Stimulated activated naive B cell treated with anti-CD40 and anti-IgM and Interleukin-4, amounts not matched to agents 10 μg/mL and 1 μg/mL and 100 μg/mL, for 72 hours (primary cell): ENCODE data around the gene AKTIP.
"Not testable (repeated sequence)": the region's sequence is repeated elsewhere in the genome, so short reads cannot be mapped to it uniquely, and the experiment has no call there.

ENCODE experiments used
- ATAC-seq, 2 donors: fragments of 150-1000 bp; cut with Tn5 transposase; replicated peaks; 2 replicates each; pipeline ENCODE4 v1.10.0; 2021; ENCODE audit warnings: moderate library complexity in 1 of 2
- DNase-seq: peaks from one replicate; pipeline ENCODE4 v3.0.0; 2021
- H3K27ac Mint-ChIP-seq: one replicate; pipeline ENCODE4 v1.8.0; 2022; ENCODE audit warnings: mild to moderate bottlenecking, mixed read lengths
- H3K27me3 Mint-ChIP-seq, 2 donors: one replicate each; pipeline ENCODE4 v1.8.0; 2022; ENCODE audit warnings: mixed read lengths in 2 of 2
- H3K36me3 Mint-ChIP-seq, 2 donors: one replicate each; pipeline ENCODE4 v1.8.0; 2022; ENCODE audit warnings: mixed read lengths in 2 of 2, mild to moderate bottlenecking in 1 of 2
- H3K4me1 Mint-ChIP-seq, 2 donors: one replicate each; pipeline ENCODE4 v1.8.0; 2022; ENCODE audit warnings: mixed read lengths in 2 of 2, mild to moderate bottlenecking in 1 of 2
- H3K4me3 Mint-ChIP-seq, 2 donors: one replicate each; pipeline ENCODE4 v1.8.0; 2022; ENCODE audit warnings: mild to moderate bottlenecking in 2 of 2, mixed read lengths in 2 of 2, moderate library complexity in 1 of 2
- H3K9me3 Mint-ChIP-seq, 2 donors: one replicate each; pipeline ENCODE4 v1.8.0; 2022; ENCODE audit warnings: mixed read lengths in 2 of 2, mild to moderate bottlenecking in 1 of 2

AKTIP gene

DNA sequence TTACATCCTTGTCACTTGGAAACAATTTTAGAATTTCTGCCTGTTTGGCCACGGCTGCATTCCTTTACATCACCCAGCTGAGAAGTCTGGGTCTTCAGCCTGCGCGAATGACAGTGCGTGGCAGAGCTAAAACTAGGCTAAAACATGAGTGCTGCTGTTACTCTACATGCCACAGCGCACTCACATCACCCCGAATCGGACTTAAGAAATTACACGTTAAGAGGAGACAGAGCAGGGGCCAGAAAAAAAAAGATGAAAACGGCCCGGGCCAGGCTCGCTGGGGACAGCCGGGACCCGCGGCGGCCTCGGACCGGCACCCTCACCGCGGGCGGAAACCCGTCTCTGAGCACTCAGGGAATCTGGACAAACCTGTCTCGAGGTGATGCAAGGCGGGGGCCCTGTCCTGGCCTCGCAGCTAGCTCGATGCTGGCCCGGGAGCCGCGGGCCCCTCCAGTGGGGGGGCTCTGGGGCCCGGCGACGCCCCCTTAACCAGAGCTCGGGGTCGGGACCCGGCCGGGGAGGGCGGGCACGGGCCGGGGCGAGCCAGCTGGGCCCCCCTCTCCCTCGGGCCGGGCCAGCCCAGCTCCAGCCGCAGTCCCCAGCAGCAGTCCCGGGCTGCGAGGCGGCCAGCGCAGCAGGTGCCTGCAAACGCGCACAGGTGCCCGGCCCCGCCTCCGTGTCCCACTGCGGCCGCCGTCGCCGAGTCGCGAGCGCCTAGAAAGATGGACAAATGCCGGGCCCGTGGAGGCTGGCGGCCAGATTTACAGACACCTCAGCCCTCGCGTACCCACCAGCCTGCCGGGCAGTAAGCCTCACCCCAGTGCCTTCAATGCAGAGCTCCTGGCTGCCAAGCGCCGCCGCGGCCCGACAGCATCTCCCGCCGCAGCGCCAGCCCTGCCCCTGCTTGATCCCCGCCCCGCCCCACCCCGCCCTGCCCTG is at the start of gene AKTIP:
AKTIP (minus strand) TSS at position 879 of the 939 bp plus-strand sequence. CDS start 2,950 bp downstream, outside the sequence.
- H3K9me3 Mint-ChIP-seq: no peaks in the 10 kb centered on the region
- peak within 1 kb of the TSS; percentile 97 for H3K27ac Mint-ChIP-seq
- peaks cover 1 to 13% of the 10 kb centered on the region in 2 donors for H3K36me3 Mint-ChIP-seq
- H3K27me3 Mint-ChIP-seq: no peaks in the 10 kb centered on the region
- ATAC-seq (peak; percentile 33 to 49), DNase-seq (peak; percentile 72)
- peaks cover 28 to 35% of the 10 kb centered on the region in 2 donors for H3K4me1 Mint-ChIP-seq
- peak within 1 kb of the TSS; percentile 94 to 99 for H3K4me3 Mint-ChIP-seq

DNA sequence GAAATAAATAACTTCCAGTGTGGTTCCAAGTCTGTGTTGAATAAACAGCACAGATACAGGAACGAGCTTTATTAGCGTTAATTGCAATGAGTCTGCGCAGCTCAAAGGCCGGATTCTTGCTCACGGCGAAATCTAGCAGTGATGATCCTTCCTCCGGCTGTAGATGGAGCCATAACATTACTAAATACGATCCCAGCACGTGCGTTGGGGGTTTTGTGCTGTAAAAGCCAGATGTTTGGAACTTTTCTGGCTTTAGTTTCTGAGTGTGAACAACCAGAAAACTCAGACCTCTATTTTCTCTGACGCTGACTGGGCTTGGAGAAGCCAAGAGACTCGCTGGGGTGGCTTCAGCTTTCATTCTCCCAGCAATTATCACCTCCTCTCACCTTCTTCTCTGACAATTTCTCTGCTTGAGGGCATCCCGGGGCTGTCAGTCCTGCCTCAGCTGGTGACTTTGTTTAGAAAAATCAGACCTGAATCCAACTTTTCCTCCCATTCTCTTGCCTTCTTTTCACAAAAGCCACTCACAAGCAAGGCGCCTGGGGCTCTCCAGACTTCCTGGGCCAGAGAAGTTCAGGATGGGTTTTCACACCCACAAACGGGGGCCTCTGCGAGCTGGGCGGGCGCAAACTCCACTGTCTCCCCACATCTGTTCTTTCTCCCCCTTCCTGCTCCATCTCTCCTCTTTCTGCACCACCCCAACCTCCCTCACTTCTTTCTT is 47.1 kb upstream of the AKTIP start:
- no peak overlapping the region for H3K27ac Mint-ChIP-seq
- H3K4me1 Mint-ChIP-seq: peaks cover 8 to 23% of the 10 kb centered on the region in 2 donors
- no peak overlapping the region for H3K4me3 Mint-ChIP-seq
- peak; percentile 92 to 93 for ATAC-seq
- no peaks in the 10 kb centered on the region for H3K9me3 Mint-ChIP-seq
- no peaks in the 10 kb centered on the region for H3K36me3 Mint-ChIP-seq
- DNase-seq: peak; percentile 19
- H3K27me3 Mint-ChIP-seq: peaks cover 19 to 20% of the 10 kb centered on the region in 2 donors

DNA sequence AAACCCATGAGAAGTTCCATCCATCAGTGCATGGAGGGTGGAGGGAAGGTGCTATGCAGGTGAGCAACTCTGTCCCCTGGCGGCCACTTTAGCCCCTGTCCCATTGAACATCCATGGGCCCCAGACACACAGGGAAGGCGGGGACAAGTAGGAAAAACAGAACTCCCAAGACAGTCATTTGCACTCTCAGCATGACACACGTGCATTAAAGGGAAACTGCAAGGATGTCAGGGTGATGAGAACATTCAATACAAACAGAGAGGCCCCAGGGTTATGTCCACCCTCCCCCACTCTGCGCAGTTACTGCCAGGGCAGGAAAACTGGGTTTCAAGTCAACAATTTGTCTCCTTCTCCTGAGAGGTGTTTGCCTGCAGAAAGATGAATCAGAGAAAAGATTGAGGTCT is 44.0 kb upstream of the AKTIP start:
- Mint-ChIP-seq H3K36me3 (no peaks in the 10 kb centered on the region), H3K4me3 (no peak overlapping the region), H3K27me3 (peaks cover 21 to 41% of the 10 kb centered on the region in 2 donors), H3K9me3 (no peaks in the 10 kb centered on the region), H3K27ac (no peak overlapping the region), H3K4me1 (peaks cover 8 to 24% of the 10 kb centered on the region in 2 donors)
- ATAC-seq: peak in 1 of 2 donors; percentile 18
- no peak for DNase-seq

DNA sequence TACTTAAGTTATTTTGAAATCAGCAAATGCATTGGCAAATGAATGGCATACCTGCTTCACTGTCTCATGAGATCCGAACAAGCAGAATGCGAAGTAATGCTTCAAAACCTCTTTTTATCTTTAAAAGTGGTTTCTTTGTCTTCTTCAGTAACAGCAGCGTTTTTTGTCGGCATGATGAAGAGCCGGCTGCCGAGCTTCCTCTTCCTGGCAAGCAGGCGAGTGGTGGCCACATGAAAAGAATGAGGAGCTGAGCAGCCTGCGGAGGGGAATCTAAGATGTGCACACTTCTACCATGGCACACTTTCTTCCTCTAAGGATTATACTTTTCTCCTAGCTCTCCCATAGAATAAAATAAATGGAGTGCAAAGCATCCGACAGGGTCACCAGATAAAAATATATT is 42.4 kb upstream of the AKTIP start:
- Mint-ChIP-seq H3K27ac (no peak overlapping the region), H3K9me3 (no peaks in the 10 kb centered on the region), H3K36me3 (no peaks in the 10 kb centered on the region), H3K4me3 (no peak overlapping the region), H3K27me3 (peaks cover 15 to 37% of the 10 kb centered on the region in 2 donors), H3K4me1 (peaks cover 6 to 20% of the 10 kb centered on the region in 2 donors)
- DNase-seq (no peak), ATAC-seq (no peak)

DNA sequence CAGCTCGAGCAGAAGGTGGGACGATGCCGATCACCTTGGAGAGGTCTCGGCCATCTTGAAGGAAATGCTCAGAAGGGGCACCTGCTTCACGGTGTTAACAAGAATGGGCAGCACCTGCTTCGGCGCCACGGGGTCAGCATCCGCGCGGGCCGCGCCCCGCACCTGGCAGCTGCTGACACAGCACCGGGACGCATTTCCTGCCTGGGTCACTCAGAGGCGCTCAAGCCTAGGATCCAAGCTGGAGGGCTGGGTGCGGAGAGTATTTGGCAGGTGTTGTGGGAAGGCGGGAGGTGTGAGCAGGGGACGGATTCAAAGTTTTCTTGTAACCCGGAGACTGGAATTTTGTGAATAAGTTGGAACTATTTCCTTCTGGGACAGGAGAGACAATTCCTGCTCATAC is 39.3 kb upstream of the AKTIP start:
- Mint-ChIP-seq H3K27ac (no peak overlapping the region), H3K4me1 (peaks cover 6 to 13% of the 10 kb centered on the region in 2 donors), H3K4me3 (no peak overlapping the region), H3K27me3 (peaks cover 7 to 33% of the 10 kb centered on the region in 2 donors), H3K36me3 (peaks cover 0 to 2% of the 10 kb centered on the region in 2 donors), H3K9me3 (no peaks in the 10 kb centered on the region)
- DNase-seq: no peak
- ATAC-seq: no peak

DNA sequence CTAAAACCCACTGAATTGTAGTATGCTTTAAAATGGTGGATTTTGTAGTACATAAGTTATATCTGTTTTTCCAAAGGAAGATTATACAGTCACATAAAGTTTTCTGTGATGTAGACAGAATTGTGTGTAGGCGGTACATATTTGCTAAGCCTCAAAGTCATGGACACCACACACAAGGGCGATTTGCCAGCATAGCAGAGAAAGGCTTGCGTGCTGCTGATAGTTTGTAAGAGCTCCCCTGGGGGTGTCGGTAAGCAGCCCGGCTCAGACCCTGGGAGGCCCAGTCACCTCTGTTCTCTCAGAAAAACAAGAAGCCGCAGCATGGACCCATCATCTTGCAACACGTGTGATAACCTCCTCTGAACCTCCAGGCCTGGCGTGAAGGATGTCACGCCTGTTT is 38.3 kb upstream of the AKTIP start:
- Mint-ChIP-seq H3K36me3 (peaks cover 0 to 2% of the 10 kb centered on the region in 2 donors), H3K4me3 (no peak overlapping the region), H3K9me3 (no peaks in the 10 kb centered on the region), H3K27ac (no peak overlapping the region), H3K4me1 (peaks cover 2 to 4% of the 10 kb centered on the region in 2 donors), H3K27me3 (peaks cover 7 to 33% of the 10 kb centered on the region in 2 donors)
- no peak for ATAC-seq
- DNase-seq: no peak

DNA sequence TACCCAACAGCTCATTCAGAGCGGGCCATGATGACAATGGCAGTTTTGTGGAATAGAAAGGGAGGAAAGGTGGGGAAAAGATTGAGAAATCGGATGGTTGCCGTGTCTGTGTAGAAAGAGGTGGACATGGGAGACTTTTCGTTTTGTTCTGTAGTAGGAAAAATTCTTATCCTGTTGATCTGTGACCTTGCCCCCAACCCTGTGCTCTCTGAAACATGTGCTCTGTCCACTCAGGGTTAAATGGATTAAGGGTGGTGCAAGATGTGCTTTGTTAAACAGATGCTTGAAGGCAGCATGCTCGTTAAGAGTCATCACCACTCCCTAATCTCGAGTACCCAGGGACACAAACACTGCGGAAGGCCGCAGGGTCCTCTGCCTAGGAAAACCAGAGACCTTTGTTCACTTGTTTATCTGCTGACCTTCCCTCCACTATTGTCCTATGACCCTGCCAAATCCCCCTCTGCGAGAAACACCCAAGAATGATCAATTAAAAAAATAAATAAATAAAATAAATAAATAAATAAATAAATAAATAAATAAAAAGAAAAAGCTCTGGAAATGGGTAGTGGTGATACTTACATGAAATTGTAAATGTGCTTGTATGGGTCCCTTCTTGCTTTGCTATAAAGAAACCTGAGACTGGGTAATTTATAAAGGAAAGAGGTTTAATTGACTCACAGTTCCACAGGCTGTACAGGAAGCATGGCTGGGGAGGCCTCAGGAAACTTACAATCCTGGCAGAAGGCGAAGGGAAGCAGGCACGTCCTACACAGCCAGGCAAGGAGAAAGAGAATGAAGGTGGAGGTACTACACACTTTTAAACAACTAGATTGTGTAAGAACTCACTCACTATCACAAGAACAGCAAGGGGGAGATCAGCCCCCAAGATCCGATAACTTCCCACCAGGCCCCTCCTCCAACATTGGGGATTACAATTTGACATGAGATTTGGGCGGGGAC is 37.0 kb upstream of the AKTIP start:
- not testable (repeated sequence) for DNase-seq, H3K4me3 Mint-ChIP-seq, H3K27ac Mint-ChIP-seq, ATAC-seq, H3K9me3 Mint-ChIP-seq, H3K4me1 Mint-ChIP-seq, H3K36me3 Mint-ChIP-seq
- peaks cover 7 to 29% of the 10 kb centered on the region in 2 donors for H3K27me3 Mint-ChIP-seq

DNA sequence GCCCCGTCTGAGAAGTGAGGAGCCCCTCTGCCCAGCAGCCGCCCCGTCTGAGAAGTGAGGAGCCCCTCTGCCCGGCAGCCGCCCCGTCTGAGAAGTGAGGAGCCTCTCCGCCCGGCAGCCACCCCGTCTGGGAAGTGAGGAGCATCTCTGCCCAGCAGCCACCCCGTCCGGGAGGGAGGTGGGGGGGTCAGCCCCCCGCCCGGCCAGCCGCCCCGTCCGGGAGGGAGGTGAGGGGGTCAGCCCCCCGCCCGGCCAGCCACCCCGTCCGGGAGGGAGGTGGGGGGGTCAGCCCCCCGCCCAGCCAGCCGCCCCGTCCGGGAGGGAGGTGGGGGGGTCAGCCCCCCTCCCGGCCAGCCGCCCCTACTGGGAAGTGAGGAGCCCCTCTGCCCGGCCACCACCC is 36.3 kb upstream of the AKTIP start:
- DNase-seq, H3K4me3 Mint-ChIP-seq, H3K27ac Mint-ChIP-seq, H3K36me3 Mint-ChIP-seq, H3K9me3 Mint-ChIP-seq, ATAC-seq: not testable (repeated sequence)
- Mint-ChIP-seq H3K27me3 (peaks cover 7 to 22% of the 10 kb centered on the region in 2 donors), H3K4me1 (peaks cover 4 to 11% of the 10 kb centered on the region in 2 donors)

DNA sequence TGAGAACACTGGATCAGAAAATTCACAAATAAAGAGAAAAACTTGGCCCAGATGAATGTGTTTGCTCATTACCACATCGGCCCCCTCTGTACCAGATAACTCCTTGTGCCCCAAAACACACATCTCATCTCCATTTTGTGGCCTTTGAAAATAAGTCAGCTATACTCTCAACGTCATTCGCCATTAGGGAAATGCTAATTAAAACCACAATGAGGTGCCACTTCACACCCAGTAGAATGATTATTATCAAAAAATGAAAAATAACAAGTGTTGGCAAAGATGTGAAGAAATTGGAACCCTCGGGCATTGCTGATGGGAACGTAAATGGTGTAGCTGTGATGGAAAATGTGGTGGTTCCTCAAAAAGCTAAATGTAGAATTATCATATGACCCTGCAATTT is 34.6 kb upstream of the AKTIP start:
- DNase-seq: no peak
- peaks cover 2 to 3% of the 10 kb centered on the region in 2 donors for H3K36me3 Mint-ChIP-seq
- ATAC-seq: no peak
- H3K4me1 Mint-ChIP-seq: peaks cover 10 to 16% of the 10 kb centered on the region in 2 donors
- no peak overlapping the region for H3K4me3 Mint-ChIP-seq
- no peak overlapping the region for H3K27ac Mint-ChIP-seq
- peaks cover 0 to 6% of the 10 kb centered on the region in 2 donors for H3K9me3 Mint-ChIP-seq
- peaks cover 4 to 10% of the 10 kb centered on the region in 2 donors for H3K27me3 Mint-ChIP-seq

DNA sequence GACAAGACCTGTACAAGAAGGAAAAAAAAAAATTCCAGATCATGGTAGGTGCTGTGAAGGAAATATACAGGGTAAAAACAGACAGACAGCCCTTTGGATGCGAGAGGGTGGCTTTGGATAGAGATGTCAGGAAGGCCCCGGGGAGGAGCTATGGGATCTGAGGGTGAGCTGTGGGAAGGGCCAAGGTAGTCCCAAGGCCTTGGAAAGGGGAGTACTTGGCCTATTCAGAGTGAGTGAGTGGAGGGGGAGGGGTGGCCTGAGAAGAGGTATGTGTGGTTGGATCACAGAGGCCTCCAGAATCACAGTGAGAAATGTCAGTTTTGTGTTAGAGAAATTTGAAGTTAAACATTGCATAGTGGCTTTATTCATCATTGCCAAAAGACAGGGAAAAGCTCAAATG is 31.2 kb upstream of the AKTIP start:
- H3K4me3 Mint-ChIP-seq: peak overlapping the region in 1 of 2 donors; percentile 21
- H3K27ac Mint-ChIP-seq: peak overlapping the region; percentile 93
- peaks cover 10 to 16% of the 10 kb centered on the region in 2 donors for H3K4me1 Mint-ChIP-seq
- ATAC-seq: no peak
- DNase-seq: no peak
- H3K9me3 Mint-ChIP-seq: peaks cover 0 to 6% of the 10 kb centered on the region in 2 donors
- peaks cover 2 to 3% of the 10 kb centered on the region in 2 donors for H3K36me3 Mint-ChIP-seq
- no peaks in the 10 kb centered on the region for H3K27me3 Mint-ChIP-seq

DNA sequence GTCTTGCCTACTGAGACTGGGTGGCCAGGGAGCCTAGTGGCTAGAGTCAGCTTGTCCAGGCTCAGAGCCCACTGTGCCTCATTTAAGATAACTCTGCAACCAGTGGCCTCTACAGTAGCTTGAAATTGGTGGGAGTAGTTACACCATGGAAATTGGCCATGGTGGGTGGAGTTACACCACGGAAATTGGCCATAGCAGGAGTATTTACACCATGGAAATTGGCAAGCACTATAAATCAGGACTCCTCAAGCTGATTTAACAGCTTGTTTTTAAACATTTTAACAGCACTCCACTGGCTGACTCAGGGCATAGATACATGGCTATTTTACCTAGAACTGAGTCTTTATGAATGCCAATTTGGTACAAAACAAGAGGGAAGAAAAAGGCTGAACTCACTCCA is 27.7 kb upstream of the AKTIP start:
- H3K27me3 Mint-ChIP-seq: no peaks in the 10 kb centered on the region
- peaks cover 12 to 16% of the 10 kb centered on the region in 2 donors for H3K4me1 Mint-ChIP-seq
- no peak for DNase-seq
- no peak overlapping the region for H3K4me3 Mint-ChIP-seq
- no peak for ATAC-seq
- no peak overlapping the region for H3K27ac Mint-ChIP-seq
- H3K36me3 Mint-ChIP-seq: peaks cover 0 to 3% of the 10 kb centered on the region in 2 donors
- H3K9me3 Mint-ChIP-seq: peaks cover 0 to 6% of the 10 kb centered on the region in 2 donors

DNA sequence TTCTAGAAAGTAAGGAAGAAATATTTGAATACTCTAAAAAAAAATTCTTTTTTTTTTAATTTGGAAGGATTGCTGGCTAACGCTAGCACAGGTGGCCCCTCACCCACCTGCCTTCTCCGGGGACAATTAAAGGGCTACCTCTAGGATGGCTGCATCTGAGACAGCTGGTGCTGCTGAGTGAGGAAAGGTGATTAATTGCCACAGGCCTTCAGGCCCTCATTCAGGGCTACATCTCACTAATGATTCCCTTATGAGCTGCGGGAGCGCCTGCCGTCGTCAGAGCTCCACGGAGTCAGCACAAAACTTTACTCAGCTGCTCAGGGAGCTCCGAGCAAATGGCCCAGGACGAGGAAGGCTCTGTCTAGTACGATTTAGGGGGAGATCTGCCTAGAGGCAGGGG is 27.0 kb upstream of the AKTIP start:
- H3K27me3 Mint-ChIP-seq: no peaks in the 10 kb centered on the region
- DNase-seq: no peak
- H3K9me3 Mint-ChIP-seq: peaks cover 0 to 6% of the 10 kb centered on the region in 2 donors

DNA sequence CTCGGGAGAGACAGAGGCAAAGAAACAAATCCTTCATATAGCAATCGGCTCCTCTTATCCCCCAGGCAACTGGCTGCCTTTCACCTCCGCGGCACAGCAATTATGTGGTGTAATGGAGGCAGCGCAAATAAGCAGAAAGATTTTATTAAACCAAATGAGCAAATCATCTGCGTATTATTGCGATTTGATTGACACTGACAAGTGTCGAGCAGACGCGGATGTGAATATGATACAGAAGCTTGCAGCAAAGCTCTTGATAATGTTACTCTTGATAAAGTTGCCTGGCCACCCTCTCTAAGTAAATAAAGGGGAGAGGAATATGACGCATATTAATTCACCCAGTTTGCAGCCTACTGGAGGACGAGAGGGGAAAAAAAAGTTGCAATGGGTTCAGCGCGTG is 26.5 kb upstream of the AKTIP start:
- no peak for DNase-seq
- Mint-ChIP-seq H3K4me1 (peaks cover 10 to 16% of the 10 kb centered on the region in 2 donors), H3K36me3 (peaks cover 0 to 3% of the 10 kb centered on the region in 2 donors), H3K27ac (no peak overlapping the region), H3K9me3 (peaks cover 0 to 6% of the 10 kb centered on the region in 2 donors), H3K27me3 (no peaks in the 10 kb centered on the region), H3K4me3 (no peak overlapping the region)
- no peak for ATAC-seq

More for the DNA sequence above, 27.0 kb upstream of the AKTIP start:
- H3K4me3 Mint-ChIP-seq: no peak overlapping the region
- H3K4me1 Mint-ChIP-seq: peaks cover 14 to 18% of the 10 kb centered on the region in 2 donors
- peaks cover 0 to 3% of the 10 kb centered on the region in 2 donors for H3K36me3 Mint-ChIP-seq
- no peak for ATAC-seq
- H3K27ac Mint-ChIP-seq: no peak overlapping the region
